Cardiac septum (tissue), 1 donor: ENCODE results near the gene ACHE. TPM values are rescaled to one million over a fixed set of nuclear protein-coding genes. Genes with fewer than 3 reads are reported as not detected.
"Not testable (repeated sequence)": the region's sequence is repeated elsewhere in the genome, so short reads cannot be mapped to it uniquely, and the experiment has no call there.

Experiments
- DNase-seq: peaks from one replicate; pipeline ENCODE4 v3.0.0-alpha.2; 2020; ENCODE audit warnings: low spot score
- intact Hi-C: fragments of 100-400 bp; cut with DNase I; formaldehyde crosslinking; loops from one replicate; pipeline ENCODE4 v1.14.0; 2022
- total RNA-seq: library from RNA; stranded (reverse); fragmentation: NEBNext Ultra II Directional; extraction: Animal tissue kit (Norgen Biotek cat#: 25700); gene quantifications from one replicate; pipeline ENCODE4 v1.2.1, GENCODE V29; 2021
- donor health status: DM: no; HTN: no; CAD: no.

The ACHE gene
- total RNA-seq, 1 donor from 2014 or later, result 2.1 TPM

DNA sequence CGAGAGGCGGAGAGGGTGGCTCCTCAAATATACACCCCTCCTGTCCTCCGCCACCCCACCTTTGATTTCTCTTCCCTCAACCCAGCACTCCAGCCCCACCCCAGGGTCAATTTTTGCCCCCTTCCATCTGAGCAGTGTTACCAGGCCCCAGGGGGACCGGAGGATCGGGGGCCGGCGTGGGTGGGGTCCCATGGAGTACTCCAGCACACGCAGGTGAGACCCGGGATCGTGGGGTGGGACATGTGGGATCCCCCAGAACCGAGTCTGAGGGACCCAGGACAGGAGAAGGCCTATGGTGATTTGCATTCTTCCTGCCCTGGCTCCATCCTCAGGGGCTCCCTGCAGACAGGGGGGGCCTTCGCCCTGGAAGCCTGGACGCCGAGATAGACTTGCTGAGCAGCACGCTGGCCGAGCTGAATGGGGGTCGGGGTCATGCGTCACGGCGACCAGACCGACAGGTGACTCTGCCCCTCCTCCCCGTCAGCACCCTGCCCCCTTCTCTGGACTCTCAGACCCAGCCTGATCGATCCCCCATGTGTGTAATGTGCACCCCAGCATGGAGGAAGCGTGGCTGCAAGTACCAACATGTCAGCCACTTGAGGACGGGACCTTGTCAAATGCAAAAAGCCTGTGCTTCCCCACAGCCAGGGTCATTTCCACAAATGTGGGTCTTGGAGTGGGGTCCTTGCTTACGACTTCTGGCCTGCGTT lies 27.8 kb downstream of the ACHE start:
- intact Hi-C loops, result loop anchor here (2.0 kb wide), 1 partner anchor 29 kb away; no protein-coding TSS in a partner anchor
- DNase-seq, result no peak

DNA sequence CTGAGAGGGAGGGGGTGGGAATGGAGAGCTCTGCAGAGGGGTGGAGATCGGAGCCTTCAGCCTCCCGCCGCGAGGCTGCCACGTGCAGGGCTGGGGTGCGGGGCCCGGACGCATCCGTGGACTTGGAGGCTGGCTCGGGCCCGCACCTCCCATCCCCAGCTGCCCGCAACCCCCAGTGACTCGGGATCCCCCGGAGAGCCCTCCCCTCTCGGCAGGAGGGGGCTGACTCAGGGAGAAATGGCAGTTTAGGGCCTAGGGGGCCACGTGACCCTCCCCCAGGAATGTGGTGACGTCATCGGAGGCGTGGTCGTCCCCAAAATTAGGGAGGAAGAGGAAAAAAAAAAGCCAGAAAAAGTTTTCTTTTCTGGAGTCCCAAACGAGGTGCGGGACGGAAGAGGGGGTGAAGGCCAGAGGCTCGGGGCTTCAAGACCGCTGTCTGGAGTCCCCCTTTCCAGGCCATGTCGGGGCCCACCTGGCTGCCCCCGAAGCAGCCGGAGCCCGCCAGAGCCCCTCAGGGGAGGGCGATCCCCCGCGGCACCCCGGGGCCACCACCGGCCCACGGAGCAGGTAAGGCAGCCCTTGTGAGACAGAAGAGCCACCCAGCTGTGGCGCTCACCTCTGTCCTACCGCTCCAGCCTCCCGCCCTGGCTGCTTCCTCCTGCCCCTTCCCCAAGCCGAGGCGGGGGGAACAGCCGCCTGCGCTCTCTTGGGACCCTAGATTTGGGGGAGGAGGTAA lies 28.5 kb downstream of the ACHE start, which contains the start of gene TRIP6:
Gene TRIP6, plus strand, starts transcription at position 348 of the 736 bp plus-strand sequence. Its CDS starts 111 bp downstream, at position 459.
- intact Hi-C loops, result loop anchor here (2.0 kb wide), 1 partner anchor 28 kb away; no protein-coding TSS in a partner anchor
- peak; percentile 91 for DNase-seq

DNA sequence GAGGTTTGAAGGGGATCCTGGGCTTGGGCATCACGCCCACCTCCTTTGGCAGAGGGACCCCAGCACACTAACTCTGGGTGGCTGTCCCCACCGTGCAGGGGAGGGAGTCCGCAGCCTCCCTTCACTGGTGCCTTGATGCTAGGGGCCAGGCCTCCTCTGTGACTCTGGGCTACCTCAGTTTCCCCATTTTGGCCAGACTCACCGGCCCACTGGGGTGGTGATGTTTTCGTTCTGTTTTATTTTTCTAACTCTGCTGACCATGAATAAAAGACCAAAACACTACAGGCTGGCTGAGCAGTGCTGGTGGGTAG lies 29.0 kb downstream of the ACHE start:
- intact Hi-C loops, result loop anchor here (2.0 kb wide), 1 partner anchor 28 kb away; no protein-coding TSS in a partner anchor
- DNase-seq, result no peak

DNA sequence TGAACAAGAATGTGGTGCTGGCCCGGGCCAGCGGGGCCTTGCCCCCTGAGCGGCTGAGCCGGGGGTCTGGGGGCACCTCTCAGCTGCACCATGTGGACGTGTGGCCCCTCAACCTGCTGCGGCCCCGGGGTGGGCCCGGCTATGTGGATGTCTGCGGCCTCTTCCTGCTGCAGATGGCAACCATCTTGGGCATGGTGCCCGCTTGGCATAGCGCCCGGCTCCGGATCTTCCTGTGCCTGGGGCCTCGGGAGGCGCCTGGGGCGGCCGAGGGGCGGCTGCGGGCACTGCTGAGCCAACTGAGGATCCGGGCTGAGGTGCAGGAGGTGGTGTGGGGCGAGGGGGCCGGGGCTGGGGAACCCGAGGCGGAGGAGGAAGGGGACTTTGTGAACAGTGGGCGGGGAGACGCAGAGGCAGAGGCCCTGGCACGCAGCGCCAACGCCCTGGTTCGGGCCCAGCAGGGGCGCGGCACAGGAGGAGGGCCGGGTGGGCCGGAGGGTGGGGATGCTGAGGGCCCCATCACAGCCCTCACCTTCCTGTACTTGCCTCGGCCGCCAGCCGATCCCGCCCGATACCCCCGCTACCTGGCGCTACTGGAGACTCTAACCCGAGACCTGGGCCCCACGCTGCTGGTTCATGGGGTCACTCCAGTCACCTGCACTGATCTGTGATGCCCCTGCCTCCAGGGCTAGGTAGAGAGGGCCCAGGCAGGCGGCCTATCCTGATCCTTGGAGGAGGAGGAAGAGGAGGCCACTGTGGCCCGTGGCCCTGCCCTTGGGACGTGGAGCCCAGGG lies 29.6 kb downstream of the ACHE start:
- intact Hi-C loops, result loop anchor here (2.0 kb wide), 1 partner anchor 27 kb away; no protein-coding TSS in a partner anchor
- DNase-seq, result no peak

DNA sequence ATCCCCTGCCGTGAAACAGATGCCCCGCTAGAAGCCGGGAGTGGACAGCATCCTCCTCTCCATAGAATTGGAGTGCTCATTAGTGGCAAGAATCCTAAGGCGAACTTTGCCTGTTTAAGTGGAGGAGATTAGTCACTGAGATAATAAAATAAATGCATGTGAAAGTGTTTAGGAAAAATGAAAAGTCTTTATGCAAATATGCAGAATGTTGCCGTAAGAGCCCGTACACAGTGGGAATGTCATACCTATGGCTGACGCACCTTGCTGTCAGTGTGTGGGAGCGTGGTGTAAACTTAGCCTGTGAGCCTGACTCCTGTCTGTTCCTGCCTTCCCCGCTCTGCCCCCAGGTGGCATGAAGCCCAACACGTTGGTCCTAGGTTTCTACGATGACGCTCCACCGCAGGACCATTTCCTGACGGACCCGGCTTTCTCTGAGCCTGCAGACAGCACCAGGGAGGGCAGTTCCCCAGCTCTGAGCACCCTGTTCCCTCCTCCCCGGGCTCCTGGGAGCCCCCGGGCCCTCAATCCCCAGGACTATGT lies 30.2 kb downstream of the ACHE start:
- intact Hi-C loops, result no loop called here
- no peak for DNase-seq

DNA sequence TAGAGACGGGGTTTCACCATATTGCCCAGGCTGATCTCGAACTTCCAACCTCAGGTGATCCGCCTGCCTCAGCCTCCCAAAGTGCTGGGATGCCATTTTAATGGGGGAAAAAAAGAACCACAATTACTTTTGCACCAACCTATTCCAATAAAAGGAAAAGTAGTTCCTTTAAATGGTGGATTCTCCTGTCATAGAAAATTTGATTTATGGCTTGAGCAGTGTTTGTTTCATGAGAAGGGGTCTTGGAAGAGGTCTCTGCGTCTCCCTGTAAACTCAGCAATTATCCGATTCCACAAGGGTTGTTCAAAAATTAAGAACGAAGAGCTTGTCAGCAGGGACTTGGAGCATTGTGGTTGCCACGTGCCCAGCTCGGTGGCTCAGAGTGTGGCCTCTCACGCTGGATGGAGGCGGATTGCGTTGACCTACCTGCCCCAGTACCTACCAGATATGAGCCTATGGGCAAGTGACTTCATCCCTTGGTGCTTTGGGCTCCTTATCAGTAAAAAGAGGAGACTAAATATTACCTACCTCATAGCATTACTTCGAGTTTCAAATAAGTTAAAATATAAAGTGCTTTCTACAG lies 31.3 kb downstream of the ACHE start:
- no peak for DNase-seq
- intact Hi-C loops, result no loop called here

DNA sequence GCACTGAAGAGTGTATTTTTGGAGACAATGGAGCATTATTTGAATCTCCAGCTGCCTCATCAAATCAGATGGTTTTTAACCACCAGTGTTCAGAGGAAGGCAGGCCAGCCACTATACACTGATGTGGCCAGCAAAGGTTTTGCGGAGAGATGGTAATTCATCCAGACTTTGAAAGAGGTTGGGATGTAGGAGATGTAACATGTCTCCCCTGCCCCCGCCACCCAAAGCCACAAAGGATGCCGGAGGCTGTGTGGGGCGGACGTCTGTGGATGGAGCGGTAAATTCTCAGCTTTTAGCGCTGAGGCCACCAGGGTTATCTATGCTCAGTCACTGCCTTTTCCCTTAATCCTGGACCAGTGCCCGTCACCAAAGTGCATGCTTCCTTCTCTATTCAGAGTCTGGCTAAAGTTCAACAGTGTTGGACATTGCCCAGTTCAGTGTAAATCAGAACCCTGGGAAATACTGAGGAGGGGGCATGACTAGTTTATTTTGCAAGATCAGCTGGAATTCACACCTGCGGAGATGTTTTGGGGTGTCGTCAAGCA lies 32.2 kb downstream of the ACHE start:
- intact Hi-C loops, result no loop called here
- no peak for DNase-seq

DNA sequence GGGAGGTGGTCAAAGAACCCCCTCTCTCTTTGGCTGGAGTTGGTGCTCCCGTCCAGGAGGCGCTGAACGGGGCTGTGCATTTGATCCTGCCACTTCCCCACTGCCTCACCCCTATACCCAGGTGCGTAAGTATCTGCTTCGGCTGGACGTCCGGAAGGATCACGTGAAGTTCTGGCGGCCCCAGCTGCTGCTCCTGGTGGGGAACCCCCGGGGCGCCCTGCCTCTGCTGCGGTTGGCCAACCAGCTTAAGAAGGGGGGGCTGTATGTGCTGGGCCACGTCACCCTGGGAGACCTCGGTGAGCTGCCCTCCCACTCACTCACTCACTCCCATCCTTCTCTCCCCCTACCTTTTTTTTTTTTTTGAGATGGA lies 34.1 kb downstream of the ACHE start:
- intact Hi-C loops, result no loop called here
- DNase-seq, result no peak

DNA sequence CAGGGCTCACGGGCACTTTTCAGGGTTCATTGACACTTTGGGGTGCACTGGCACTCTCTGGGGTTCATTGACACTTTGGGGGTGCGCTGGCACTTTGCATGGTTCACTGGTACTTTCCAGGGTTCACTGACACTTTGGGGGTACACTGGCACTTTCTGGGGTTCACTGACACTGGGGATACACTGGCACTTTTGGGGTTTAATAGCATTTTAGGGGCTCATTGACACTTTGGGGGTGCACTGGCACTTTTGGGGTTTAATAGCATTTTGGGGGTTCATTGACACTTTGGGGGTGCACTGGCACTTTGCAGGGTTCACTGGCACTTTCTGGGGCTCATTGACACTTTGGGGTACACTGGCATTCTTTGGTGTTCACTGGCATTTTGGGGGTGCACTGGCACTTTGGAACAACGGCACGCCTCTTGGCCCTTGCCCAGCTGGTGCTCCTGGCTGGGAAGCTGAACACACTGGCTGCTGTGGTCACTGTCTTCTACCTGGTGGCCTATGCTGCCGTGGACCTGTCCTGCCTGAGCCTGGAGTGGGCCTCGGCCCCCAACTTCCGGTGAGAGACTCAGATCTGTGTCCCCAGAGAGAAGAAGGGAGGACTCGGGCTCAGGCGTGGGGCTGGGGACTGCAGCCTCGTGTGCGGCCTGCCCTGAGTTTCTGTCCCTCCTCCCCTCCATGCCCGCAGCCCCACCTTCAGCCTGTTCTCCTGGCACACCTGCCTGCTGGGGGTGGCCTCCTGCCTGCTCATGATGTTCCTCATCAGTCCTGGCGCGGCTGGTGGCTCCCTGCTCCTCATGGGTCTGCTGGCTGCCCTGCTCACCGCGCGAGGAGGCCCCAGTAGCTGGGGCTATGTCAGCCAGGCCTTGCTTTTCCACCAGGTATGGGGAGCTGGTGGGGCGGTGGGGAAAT lies 34.7 kb downstream of the ACHE start:
- intact Hi-C loops, result no loop called here
- no peak for DNase-seq

DNA sequence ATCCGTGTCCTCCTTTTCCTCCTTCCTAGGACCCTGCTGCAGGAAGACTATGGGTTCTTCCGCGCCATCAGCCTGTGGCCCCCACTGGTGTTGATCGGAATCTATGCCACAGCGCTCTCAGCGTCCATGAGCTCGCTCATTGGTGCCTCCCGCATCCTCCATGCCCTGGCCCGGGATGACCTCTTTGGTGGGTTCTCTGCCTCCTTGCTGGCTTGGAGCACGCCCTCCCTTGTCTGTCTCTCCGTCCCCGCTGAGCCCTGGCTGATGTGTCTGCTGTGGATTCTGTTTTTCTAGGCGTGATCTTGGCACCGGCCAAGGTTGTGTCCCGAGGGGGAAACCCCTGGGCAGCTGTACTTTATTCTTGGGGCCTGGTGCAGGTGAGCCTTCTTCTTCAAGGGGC lies 35.8 kb downstream of the ACHE start:
- no peak for DNase-seq
- intact Hi-C loops, result no loop called here

DNA sequence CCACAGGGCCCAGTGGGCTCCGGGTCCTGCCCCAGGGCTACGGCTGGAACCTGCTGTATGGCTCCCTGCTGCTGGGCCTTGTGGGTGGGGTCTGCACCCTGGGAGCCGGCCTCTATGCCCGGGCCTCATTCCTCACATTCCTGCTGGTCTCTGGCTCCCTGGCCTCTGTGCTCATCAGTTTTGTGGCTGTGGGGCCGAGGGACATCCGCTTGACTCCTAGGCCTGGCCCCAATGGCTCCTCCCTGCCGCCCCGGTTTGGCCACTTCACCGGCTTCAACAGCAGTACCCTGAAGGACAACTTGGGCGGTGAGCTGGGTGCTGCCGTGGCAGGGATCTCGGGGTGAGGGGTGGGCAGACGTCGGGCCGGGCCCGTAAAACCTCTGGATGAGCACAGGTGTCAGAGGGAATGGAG lies 38.8 kb downstream of the ACHE start:
- intact Hi-C loops, result no loop called here
- DNase-seq, result no peak

DNA sequence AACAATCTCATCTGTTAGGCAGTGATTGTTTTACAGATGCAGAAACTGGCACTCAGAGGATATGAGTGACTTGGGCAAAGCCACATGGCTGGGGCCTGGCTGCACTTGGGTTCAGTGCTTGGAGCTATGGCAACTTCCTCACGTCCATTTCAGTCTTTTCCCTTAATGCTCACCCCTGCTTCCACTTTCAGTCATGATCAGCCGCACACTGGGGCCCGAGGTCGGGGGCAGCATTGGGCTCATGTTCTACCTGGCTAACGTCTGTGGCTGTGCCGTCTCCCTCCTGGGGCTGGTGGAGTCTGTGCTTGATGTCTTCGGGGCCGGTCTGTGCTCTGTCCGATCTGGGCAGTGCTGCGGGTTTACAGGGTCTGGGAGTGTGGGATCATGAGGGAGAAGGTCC lies 40.2 kb downstream of the ACHE start:
- DNase-seq, result no peak

DNA sequence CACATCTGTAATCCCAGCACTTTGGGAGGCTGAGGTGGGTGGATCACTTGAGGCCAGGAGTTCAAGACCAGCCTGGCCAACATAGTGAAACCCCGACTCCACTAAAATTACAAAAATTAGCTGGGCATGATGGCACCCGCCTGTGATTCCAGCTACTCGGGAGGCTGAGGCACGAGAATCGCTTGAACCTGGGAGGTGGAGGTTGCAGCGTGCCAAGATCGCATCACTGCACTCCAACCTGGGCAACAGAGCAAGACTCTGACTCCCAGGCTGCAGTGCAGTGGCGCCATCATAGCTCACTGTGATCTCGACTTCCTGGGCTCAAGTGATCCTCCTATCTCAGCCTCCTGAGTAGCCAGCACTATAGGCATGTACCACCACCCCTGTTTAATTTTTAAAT lies 40.8 kb downstream of the ACHE start:
- intact Hi-C loops, DNase-seq: not testable (repeated sequence)

More for the DNA sequence above, 40.2 kb downstream of the ACHE start:
- intact Hi-C loops, result no loop called here

DNA sequence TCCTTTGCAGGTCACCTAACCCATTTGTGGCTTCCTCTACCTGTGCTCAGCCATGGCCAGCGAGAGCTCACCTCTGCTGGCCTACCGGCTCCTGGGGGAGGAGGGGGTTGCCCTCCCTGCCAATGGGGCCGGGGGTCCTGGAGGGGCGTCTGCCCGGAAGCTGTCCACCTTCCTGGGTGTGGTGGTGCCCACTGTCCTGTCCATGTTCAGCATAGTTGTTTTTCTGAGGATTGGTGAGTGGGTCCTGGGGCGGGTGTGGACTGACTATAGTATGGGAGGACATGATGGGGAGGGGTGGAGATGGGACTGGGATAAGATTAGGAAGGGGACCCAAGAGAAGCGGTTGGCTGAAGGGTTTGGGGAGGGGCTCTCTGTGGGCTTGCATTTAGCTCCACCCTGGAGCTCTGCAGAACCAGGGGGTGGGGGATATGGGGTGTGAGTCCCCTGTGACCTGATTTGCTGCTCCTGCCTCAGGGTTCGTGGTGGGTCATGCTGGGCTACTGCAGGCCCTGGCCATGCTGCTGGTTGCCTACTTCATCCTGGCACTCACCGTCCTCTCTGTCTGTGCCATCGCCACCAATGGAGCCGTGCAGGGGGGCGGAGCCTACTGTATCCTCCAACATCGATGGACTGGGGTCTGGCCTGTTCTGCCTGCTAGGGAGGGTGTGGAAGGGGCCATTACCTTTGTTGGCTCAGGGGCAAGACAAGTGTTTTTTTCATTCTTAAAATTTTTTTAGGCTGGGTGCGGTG lies 41.4 kb downstream of the ACHE start:
- DNase-seq, result no peak
- intact Hi-C loops, result no loop called here

DNA sequence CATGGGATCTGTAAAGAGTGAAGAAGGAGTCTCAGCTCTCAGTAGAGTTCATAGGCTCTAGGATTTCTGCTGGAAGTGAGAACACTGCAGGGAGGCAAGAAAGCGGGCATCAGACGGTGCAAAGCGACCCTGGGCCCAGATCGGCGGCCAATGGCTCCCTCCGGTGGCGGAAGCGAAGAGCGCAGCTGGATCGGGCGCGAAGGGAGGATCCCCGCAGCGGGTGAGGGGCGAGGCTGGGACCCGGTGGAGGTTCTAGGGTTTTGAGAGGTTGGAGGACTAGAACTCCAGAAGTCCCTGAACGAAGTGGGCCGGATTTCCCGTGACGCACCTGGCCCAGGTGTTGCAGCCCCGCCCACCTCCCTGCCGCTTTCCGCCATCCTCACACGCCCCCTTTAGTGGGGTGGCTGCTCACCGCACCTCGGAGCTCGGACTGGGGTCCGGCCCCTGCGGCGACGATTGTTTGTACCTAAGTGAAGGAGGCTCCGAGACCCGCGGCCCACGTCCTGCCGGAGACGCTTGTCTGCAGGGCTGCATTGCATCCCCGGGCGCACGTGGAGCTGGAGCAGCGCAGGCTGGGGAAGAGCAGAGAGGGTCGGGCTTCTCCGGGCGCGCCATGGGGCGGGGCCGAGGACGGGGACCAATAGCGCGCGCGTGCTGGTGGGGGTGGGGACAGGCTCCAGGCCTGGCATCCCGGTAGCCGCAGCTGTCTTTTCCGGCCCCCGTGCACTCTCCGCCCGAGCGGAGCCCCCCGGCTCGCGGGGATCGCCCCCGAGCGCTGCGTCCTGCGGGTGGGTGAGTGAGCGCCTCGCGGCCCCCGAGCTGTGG lies 43.4 kb downstream of the ACHE start, which contains the start of gene SLC12A9:
Gene SLC12A9, plus strand, starts transcription at position 666 of the 825 bp plus-strand sequence. CDS start 1,485 bp downstream, outside the sequence.
- DNase-seq, result peak; percentile 94
- intact Hi-C loops, result loop anchor here (1.0 kb wide), 2 partner anchors 53 to 147 kb away; no protein-coding TSS in a partner anchor

DNA sequence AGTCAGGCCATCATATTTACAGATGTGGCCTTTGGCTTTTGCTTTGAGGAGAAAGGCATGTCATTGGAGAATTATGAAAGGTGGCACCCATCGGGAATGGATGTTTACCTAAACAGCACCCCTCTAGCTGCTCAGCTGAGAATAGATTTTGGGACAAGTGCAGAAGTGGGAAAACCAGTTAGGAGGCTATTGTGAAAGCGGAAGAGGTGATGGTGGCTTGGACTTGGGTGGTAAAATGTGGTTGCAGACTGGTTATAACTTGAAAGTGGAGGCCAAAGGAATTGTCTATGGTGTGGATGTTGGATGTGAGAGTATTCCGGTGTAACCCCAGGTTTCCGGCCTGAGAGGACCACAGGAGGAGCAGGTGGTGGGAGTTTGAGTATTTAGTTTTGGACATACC lies 48.3 kb downstream of the ACHE start:
- DNase-seq, result no peak
- intact Hi-C loops, result no loop called here
